ENCODE measurements around the gene DLG2. TPM values are rescaled to one million over a fixed set of nuclear protein-coding genes. Genes with fewer than 3 reads are reported as not detected.

Gene DLG2
- total RNA-seq, 4 donors from 2014 or later = 7.3 to 14.1 (median 11.1) TPM

- Histone ChIP-seq H3K9me3 (no peaks in the 10 kb centered on the region), H3K27ac (replicated peaks in 1 of 4) (no peak overlapping the region), H3K4me1 (no peaks in the 10 kb centered on the region), H3K36me3 (no peaks in the 10 kb centered on the region), H3K4me3 (no peak overlapping the region), H3K27me3 (no peaks in the 10 kb centered on the region)
- no peak for TF ChIP-seq CTCF (IDR thresholded peaks at IDR 0.05)
- no peak for TF ChIP-seq POLR2A (IDR thresholded peaks at IDR 0.05; ENCODE audit: low read depth)
- TF ChIP-seq EP300 (IDR thresholded peaks at IDR 0.05) = no peak
- TF ChIP-seq POLR2AphosphoS5 (IDR thresholded peaks at IDR 0.05) = no peak
- no peak for DNase-seq (ENCODE audit: extremely low spot score)
- intact Hi-C loops (cut with DNase I) = no loop called here
- 86% methylated on average over 3 of the region's 3 CpGs for WGBS
Observed at GRCh38 chr11:84105148-84105547, 1522.0 kb downstream of the DLG2 start.

- H3K36me3 ChIP-seq = no peaks in the 10 kb centered on the region
- DNase-seq (ENCODE audit: extremely low spot score) = no peak
- H3K27ac ChIP-seq (replicated peaks in 1 of 4) = no peak overlapping the region
- H3K27me3 ChIP-seq = no peaks in the 10 kb centered on the region
- WGBS = 90% methylated on average over 1 of the region's 1 CpG
- no peaks in the 10 kb centered on the region for H3K9me3 ChIP-seq
- intact Hi-C loops (cut with DNase I) = no loop called here
- TF ChIP-seq EP300 (IDR thresholded peaks at IDR 0.05) (no peak), POLR2AphosphoS5 (IDR thresholded peaks at IDR 0.05) (no peak)
- H3K4me1 ChIP-seq = no peaks in the 10 kb centered on the region
- no peak overlapping the region for H3K4me3 ChIP-seq
Observed at GRCh38 chr11:84103096-84103495, 1524.0 kb downstream of the DLG2 start.

- DNase-seq (ENCODE audit: extremely low spot score) = no peak
- H3K36me3 ChIP-seq = no peaks in the 10 kb centered on the region
- intact Hi-C loops (cut with DNase I) = no loop called here
- TF ChIP-seq EP300 (IDR thresholded peaks at IDR 0.05) = no peak
- no peak for TF ChIP-seq POLR2AphosphoS5 (IDR thresholded peaks at IDR 0.05)
- H3K4me1 ChIP-seq = no peaks in the 10 kb centered on the region
- H3K9me3 ChIP-seq = no peaks in the 10 kb centered on the region
- H3K27ac ChIP-seq (replicated peaks in 1 of 4) = no peak overlapping the region
- H3K4me3 ChIP-seq = no peak overlapping the region
- WGBS = 65% methylated on average over 3 of the region's 3 CpGs
- H3K27me3 ChIP-seq = no peaks in the 10 kb centered on the region
Observed at GRCh38 chr11:84097186-84097585, 1530.0 kb downstream of the DLG2 start.

GRCh38 chr11:84091212-84091986 lies 1535.7 kb downstream of the DLG2 start:
- peaks cover 0 to 3% (median 0%) of the 10 kb centered on the region in 4 donors for H3K4me1 ChIP-seq
- intact Hi-C loops (cut with DNase I) = no loop called here
- H3K9me3 ChIP-seq = no peaks in the 10 kb centered on the region
- TF ChIP-seq POLR2A (IDR thresholded peaks at IDR 0.05; ENCODE audit: low read depth) (no peak), EP300 (IDR thresholded peaks at IDR 0.05) (no peak), POLR2AphosphoS5 (IDR thresholded peaks at IDR 0.05) (no peak), CTCF (IDR thresholded peaks at IDR 0.05) (no peak)
- H3K36me3 ChIP-seq = no peaks in the 10 kb centered on the region
- H3K27me3 ChIP-seq = no peaks in the 10 kb centered on the region
- DNase-seq (ENCODE audit: extremely low spot score) = no peak
- H3K4me3 ChIP-seq = no peak overlapping the region
- 87% methylated on average over 7 of the region's 7 CpGs for WGBS
- H3K27ac ChIP-seq (replicated peaks in 1 of 4) = no peak overlapping the region

- no peak overlapping the region for H3K4me3 ChIP-seq
- H3K36me3 ChIP-seq = no peaks in the 10 kb centered on the region
- intact Hi-C loops (cut with DNase I) = no loop called here
- H3K27ac ChIP-seq (replicated peaks in 1 of 4) = no peak overlapping the region
- TF ChIP-seq POLR2A (IDR thresholded peaks at IDR 0.05; ENCODE audit: low read depth) (no peak), POLR2AphosphoS5 (IDR thresholded peaks at IDR 0.05) (no peak)
- H3K9me3 ChIP-seq = no peaks in the 10 kb centered on the region
- 52% methylated on average over 5 of the region's 5 CpGs for WGBS
- H3K27me3 ChIP-seq = no peaks in the 10 kb centered on the region
- peaks cover 0 to 3% (median 0%) of the 10 kb centered on the region in 4 donors for H3K4me1 ChIP-seq
- no peak for DNase-seq (ENCODE audit: extremely low spot score)
Observed at GRCh38 chr11:84089072-84090057, 1537.8 kb downstream of the DLG2 start.

- Histone ChIP-seq H3K27me3 (no peaks in the 10 kb centered on the region), H3K4me1 (no peaks in the 10 kb centered on the region), H3K4me3 (no peak overlapping the region), H3K9me3 (no peaks in the 10 kb centered on the region), H3K36me3 (no peaks in the 10 kb centered on the region), H3K27ac (replicated peaks in 1 of 4) (no peak overlapping the region)
- TF ChIP-seq CTCF (IDR thresholded peaks at IDR 0.05) (no peak), EP300 (IDR thresholded peaks at IDR 0.05) (no peak), POLR2A (IDR thresholded peaks at IDR 0.05; ENCODE audit: low read depth) (no peak), POLR2AphosphoS5 (IDR thresholded peaks at IDR 0.05) (no peak)
- WGBS = 72% methylated on average over 2 of the region's 2 CpGs
- intact Hi-C loops (cut with DNase I) = no loop called here
- no peak for DNase-seq (ENCODE audit: extremely low spot score)
Observed at GRCh38 chr11:84071851-84072250, 1555.3 kb downstream of the DLG2 start.
